Fibroblast of skin of abdomen (primary cell): ENCODE results near the gene PTPRO.

Experiments used
- DNase-seq: peaks from one replicate; pipeline ENCODE4 v3.0.0-alpha.2; 2013

PTPRO gene

DNA sequence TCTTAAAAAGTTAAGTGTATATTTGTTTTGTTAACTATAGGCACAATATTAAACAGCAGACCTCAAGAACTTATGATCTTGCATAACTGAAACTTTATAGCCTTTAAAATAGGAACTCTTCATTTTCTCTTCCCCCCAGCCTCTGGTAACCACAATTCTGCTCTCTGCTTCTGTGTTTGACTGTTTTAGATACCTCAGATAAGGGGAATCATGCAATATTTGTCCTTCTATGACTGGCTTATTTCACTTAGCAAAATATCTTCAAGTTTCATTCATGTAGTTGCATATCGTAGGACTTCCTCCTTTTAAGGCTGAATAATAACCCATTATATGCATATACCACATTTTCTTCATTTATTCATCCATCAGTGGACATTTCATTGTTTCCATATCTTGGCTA lies 131.3 kb downstream of the PTPRO start:
- DNase-seq = no peak

- DNase-seq = no peak
Measured at GRCh38 chr12:15458008-15458407, 135.7 kb downstream of the PTPRO start.

GRCh38 chr12:15468911-15469310 lies 146.6 kb downstream of the PTPRO start:
- no peak for DNase-seq

- no peak for DNase-seq
Measured at GRCh38 chr12:15469356-15469755, 147.0 kb downstream of the PTPRO start.

GRCh38 chr12:15472036-15472435 lies 149.7 kb downstream of the PTPRO start:
- DNase-seq = no peak

GRCh38 chr12:15474766-15475165 lies 152.5 kb downstream of the PTPRO start:
- DNase-seq = no peak

- DNase-seq = no peak
Measured at GRCh38 chr12:15477761-15478160, 155.5 kb downstream of the PTPRO start.

GRCh38 chr12:15481846-15482245 lies 159.5 kb downstream of the PTPRO start:
- DNase-seq = no peak

GRCh38 chr12:15485466-15485865 lies 163.2 kb downstream of the PTPRO start:
- DNase-seq = no peak

DNA sequence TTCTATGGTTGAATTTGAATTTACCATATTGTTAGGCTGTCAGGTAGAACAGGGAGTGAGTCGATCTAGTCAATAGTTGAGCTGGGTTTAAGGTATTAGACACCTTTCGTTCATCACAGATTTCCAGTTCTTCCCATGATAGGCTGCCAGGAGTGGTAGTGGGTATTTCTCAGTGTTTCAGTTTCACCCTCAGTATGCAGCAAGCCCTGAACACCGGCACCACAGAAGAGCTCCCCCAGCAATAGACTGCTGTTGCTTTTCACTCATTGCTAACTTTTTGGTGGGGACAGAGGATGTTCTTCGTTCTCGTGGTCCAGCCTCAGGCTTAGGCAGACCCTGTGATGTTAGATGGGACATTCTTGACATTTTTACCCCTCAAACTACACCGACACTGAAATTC lies 164.6 kb downstream of the PTPRO start:
- no peak for DNase-seq

DNA sequence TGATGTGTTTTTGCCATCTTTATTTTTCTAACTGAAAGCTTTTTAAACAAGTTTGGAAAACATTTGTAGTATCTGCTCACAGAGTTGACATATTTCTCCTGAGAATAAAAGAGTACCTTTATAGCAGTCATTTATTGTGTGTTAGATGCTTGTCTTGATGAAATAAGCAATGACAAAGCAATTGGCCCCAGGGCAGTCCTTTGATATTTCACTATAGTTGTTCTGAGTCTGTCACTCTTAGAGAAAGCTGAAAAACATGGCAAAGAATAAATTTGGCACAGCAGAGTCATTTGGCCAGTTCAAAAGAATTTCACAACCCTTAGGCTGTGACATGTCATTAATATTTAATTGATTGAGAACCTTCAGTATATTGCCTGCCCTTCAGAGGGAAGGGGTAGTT lies 166.2 kb downstream of the PTPRO start:
- no peak for DNase-seq

DNA sequence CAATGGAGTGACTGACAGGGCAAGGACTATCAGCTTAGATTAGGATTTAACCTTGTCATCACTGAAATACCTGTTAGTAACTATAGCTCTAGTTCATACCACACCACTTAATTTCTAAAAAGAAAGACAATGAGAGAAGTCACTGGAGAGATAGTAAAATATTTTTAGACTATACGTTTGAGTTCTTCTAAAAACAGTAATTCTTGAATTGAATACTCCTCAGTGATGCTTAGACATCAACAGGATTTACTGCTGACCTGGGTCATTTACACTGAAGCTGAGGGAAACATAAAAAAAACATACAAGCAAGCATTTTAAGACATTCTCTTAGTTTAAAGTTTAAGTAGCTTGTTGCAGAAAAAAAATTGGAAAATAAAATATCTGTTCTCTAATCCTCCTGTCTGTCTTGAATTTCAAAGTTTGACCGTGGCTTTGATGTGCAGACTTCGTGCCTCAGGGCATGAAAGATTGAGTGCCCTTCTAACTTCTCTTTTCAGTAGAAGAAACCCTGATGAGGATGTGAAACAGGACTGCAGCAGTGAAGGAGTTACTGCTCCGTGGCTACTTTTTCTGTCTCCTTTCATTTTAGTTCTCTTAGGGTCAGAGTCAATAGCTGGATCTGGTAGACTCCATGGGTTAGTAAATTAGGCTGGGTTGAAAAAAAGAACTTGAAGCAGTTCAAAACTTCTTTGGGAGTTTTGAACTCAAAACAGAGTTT lies 172.2 kb downstream of the PTPRO start:
- no peak for DNase-seq

DNA sequence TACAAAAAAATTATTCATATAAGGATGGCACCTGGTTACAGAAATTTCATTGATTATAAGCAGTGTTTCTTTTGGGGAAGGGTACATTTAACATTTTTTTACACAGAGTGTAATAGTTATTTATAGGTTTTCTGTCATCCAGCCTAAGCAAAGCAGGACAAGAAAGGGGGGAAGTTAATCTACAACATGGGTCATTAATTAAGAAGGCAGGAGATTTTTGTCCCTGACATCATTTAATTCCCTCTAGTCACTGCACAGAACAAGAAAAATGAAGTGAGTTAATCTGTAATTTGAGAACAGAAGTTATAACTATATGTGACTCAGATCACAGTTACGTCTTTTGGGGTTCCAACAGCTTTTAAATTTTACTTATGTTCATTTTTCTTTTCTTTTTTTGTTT lies 173.4 kb downstream of the PTPRO start:
- no peak for DNase-seq

DNA sequence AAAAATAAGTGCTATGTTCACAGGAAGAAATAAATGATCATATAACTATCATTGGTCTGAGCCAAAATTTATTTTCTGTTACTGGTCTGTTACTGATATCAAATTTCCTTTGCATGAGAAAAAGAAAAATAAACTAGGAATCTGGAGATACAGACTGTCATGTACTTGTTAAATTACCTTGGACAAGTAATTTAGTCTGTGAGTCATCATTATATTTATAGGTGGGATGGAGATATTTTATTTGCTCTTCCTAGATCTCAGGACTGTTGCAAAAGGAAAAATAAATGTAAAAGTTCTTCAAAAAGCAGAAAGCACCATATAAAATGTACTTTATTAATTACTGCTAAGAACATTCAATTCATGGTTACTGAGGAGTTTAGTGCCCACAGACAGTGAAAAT lies 174.4 kb downstream of the PTPRO start:
- no peak for DNase-seq

GRCh38 chr12:15497671-15498292 lies 175.5 kb downstream of the PTPRO start:
- DNase-seq = no peak

GRCh38 chr12:15502211-15502610 lies 179.9 kb downstream of the PTPRO start:
- DNase-seq = no peak

- peak; percentile 6 for DNase-seq
Measured at GRCh38 chr12:15505616-15506015, 183.3 kb downstream of the PTPRO start.

GRCh38 chr12:15515010-15515409 lies 192.7 kb downstream of the PTPRO start:
- no peak for DNase-seq

GRCh38 chr12:15520083-15520482 lies 197.8 kb downstream of the PTPRO start:
- DNase-seq = no peak

DNA sequence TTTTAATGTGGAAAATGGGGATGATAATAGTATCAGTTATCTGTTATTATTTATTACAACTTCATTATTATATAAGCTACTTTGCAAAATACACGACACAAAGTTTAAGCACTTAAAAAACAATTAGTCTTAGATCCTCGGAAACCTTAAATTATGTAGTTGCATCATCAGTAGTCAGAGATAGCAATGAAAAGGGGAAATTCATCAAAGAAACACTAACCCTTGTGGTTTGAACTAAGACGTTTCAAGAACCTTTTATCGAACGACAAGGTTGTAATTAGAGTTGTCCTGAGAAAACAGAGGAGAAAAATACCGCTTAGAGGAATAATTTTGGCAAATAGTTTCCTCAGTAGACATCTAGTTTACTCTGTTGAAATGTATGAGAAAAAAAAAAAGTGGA lies 198.5 kb downstream of the PTPRO start:
- no peak for DNase-seq

DNA sequence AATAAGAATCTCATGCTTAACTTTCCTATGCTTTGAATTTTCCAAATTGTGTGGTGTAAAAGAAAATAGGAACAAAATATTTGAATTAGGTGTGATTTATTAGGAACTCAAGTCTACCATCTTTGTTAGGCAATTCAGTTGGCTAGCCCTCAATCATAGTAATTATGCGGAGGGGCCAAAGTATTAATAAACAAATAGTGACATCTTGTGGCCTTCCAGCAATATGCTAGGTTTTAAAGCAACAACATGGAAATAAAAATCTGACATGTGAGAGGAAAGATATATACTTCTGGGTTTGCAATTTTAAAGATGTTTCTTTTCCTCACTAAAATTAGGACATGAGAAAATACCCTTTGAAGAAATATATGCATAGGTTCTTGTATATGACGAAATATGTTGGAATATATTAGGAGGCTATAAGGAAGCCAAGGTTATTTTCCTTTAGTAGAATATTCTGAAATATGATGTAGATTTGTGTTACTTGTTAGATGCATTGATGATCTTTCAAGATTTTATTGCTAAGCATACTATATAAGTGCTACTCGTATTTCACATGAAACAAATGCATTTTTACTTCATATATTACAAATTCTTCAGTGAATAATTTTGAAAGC lies 200.4 kb downstream of the PTPRO start:
- DNase-seq = peak; percentile 47

GRCh38 chr12:15525441-15525840 lies 203.1 kb downstream of the PTPRO start:
- DNase-seq = no peak

DNA sequence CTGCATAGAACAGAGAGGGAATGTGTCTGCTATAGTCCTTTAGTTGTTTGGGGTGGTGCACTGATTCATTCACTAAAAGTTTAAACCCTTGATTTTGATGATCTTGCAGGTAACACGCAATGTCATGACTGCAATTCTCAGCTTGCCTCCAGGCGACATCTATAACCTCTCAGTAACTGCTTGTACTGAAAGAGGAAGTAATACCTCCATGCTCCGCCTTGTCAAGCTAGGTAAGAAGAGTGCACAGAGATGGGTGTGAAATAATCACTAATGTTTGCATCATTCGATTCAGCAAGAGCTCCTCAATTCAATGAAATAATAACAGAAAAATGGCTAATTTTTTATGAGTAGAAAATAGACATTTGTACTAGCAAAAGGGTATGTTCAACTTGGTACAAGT lies 203.7 kb downstream of the PTPRO start:
- DNase-seq = no peak
